NCI-H2029 treated with DMSO at 0.1 percent for 48 hours (cell line): ENCODE data around the gene FARS2.
"Not testable (repeated sequence)": the region's sequence is repeated elsewhere in the genome, so short reads cannot be mapped to it uniquely, and the experiment has no call there.

ENCODE experiments used
- DNase-seq: peaks from one replicate; lab custom pipeline; 2025; lab: John Stamatoyannopoulos, UW

FARS2 gene

DNA sequence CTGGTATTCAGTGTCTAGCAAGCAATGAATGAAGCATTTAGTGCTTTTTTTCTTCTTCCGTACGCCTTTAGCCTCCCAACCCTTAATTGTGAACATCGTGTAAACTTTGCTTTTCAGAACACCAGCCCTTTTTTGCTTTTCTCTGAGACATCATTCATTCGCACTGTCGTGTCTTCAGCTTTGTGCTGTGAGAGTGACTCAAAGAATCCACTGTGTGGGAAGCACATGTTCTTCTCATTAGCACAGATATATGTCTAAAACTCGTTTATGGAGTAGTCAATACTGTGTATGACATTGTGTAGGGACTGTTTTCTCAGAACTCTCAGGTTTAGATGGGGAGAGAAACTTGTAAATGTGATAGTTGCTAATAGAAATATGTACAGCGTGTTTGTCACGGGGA, 279.1 kb downstream of the FARS2 start:
- no peak for DNase-seq

DNA sequence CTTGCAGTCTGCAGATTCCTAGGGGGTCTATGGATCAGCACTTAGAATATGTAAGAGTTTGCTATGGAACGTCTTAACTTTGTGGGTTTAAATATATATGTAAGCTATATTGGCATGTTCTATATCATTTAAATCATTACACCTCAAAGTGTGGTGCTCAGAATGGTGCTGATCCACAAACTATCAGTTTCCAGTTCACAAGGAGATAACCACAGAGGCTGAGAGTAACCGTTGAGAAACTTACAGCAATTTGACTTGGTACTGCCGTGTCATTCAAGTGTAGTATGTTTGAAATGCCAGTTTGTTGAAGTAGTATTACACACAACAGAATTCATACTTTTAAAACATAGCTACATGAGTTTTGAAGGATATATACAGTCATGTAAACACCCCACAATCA, 279.7 kb downstream of the FARS2 start:
- DNase-seq, result no peak

DNA sequence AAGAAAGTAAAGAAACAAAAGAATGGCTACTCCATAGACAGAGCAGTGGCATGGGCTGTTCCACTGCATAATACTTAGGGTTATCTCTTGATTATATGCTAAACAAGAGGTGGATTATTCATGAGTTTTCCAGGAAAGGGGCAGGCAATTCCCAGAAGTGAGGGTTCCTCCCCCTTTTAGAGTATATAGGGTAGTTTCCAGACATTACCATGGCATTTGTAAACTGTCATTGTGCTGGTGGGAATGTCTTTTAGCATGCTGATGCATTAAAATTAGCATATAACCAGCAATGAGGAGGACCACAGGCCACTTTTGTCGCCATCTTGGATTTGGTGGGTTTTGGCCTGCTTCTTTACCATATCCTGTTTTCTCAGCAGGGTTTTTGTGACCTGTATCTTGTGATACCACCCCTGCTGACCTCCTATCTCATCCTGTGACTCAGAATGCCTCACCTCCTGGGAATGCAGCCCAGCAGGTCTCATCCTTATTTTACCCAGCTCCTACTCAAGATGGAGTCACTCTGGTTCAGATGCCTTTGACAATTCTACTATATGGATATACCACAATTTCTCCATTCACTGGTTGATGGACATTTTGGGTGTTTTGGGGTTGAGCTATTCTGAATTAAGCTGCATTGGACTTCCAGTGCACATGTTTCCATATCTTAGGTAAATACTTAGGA, 280.6 kb downstream of the FARS2 start:
- no peak for DNase-seq

DNA sequence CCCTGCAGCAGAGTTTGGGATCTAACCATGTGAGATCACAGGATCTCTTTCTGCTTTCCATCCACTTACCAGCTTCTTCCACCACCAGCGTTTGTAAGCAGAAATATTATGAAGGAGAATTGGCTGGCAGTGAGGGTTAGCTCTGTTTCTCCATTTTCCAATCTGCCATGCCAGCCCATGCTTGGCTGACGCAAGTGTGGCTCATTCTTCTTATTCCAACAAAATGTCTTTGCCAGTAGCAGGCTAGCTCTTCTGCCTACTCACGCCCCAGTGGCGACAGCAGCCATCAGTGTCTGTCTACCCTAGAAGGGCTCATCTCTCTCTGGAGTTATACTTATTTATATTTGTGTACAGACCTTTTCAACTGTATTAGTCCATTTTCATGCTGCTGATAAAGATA, 286.2 kb downstream of the FARS2 start:
- no peak for DNase-seq

DNA sequence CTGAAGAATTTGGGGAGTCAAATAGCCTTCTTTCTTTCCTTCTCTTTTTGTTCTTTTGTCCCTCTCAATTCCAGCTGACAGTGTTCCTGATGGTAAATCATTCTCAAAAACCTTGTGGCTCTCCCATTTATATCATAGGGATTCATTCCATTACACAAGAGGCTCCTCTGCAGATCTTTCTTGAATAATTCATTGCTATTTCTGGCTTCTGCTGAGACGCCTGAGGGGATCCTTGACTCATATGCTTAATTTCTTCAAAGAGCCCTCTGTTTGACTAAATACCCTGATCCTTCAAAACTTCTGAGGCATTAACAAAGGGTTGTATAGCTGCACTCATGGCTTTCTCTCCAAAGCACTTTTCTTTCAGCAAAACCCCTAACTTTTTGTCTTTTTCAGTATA, 289.3 kb downstream of the FARS2 start:
- DNase-seq, result no peak

DNA sequence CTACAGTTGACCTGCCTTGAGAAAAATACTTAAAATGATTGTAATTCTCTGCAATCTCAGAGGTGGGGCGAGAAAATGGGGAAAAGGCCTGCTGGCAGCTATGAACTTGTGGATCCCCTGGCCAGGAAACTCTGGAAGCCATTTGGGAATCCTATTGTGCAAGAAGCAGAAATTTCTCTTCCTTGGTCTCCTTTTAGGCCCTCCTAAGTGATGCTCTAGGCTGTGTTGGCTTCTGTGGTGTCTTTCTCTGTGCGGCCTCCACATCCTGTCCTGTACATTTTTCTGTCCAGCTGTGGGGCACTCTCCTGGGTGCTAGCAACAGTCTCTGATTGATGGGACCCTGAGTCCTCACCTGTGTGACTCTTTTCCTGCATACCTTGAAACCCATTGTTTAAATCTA, 290.9 kb downstream of the FARS2 start:
- DNase-seq, result no peak

DNA sequence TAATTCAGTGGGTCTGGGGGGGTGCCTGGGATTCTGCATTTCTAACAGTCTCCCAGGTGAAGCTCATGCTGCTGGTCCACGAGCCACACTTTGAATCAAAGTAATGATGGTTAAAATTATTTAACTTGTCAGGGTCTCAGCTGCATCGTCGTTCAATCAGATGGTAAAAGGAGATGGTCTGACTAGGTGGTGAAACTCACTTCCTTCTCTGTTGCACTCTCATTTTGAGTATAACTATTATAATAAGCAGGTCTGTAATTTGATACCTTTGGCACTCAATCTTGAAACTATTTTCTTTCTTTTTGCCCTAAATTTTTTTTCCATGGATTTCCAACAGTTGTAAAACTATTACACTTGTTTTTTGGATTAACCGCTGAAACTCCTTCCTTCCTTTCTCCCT, 292.5 kb downstream of the FARS2 start:
- no peak for DNase-seq

DNA sequence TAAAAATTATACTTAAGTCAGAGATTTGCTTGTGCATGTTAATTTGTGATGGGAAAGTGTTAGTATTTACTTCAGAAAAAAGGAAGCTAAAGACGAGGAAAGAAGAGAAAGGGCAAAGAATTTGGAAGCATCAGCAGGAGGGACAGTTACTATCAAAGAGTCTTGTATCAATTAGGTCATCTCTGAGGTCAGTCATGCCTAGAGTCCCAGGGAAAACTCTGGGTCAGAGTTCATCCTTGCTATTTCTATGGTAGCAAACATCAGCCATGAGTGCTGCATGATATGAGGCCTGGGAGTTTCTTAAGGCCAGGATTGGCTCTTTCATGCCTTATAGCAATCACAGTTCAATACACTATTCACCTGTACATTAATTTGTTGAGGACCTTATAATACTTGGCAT, 292.9 kb downstream of the FARS2 start:
- DNase-seq, result no peak

DNA sequence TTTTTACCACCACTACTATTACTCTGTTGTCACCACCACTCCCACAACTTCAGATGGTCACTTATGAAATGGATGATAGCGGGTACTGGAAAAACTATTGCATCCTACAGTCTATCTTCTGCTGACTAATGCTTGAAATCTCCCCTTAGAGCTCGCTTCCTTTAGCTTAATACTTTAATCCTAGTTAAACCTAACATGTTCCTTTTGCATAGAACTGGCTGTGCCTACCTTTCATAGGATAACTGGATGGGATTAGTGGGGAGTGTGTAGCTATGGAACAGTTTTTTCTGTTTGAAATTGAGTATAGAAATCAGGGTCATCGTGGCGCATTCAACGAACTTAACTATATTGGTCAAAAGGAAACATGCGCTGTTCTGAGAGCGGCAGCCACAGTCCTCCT, 294.7 kb downstream of the FARS2 start:
- no peak for DNase-seq

DNA sequence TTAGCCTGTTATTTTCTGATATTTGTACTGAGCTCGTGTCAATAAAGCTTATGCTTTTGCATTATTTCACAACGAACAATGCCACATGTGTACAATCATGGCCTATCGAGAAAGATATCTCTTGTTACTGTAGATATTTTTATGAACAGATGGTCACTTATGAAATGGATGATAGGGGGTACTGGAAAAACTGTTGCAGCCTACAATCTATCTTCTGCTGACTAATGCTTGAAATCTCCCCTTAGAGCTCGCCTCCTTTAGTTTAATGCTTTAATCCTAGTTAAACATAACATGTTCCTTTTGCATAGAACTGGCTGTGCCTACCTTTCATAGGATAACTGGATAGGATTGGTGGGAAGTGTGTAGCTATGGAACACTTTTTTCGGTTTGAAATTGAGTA, 296.2 kb downstream of the FARS2 start:
- no peak for DNase-seq

DNA sequence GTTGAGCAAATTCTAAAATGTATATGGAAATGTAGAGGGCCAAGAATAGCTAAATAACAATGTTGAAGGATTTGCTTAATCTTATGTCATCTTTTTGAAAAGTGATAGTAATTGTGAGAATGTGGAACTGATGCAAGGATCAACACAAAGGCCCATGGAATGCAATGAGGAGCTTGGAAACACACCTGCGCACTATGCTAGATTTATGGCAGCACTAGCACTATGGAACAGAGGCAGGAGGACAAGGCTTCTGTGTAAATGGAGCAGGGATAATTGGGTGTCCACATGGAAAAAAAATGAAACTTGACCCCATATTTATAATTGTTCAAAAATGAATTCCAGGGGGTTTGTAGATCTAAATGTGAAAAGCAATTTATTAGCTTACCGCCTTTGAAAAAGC, 298.3 kb downstream of the FARS2 start:
- DNase-seq, result no peak

DNA sequence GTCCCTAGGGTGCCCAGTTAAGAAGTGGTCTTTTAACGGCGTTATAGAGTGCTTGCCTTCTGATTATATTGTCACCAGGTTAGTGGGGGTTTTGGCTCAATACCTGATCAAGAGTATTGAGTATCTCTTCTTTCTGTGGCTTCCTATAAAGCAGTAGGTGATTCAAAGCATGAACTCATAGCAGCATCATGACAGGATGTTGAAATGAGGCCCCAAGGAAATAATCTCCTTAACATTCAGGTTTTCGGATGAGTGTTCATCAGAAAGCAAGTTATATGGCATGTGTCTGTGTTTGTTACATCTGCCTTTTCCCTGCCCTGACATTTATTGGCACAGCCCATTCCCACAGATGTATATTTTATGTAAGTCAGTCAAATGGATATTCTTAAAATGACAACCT, 301.0 kb downstream of the FARS2 start:
- no peak for DNase-seq

DNA sequence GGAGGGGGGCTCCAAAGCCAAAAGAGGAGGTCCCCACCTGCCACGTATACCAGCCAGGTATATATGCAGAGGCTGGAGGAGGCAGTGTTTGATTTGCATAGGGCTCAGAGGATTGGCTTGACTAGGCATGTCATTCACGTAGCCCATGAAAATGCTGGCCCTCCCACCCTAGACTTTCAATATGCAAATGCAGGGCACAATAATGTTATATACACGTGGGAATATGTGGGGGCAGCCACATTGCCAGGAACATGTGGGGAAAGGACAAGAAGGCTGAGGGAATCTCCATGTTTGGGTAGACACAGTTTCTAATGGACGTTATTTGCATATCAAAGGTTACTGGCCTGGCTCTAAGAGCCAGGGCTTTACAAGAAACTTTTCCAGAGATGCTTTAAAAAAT, 301.8 kb downstream of the FARS2 start:
- DNase-seq, result no peak

DNA sequence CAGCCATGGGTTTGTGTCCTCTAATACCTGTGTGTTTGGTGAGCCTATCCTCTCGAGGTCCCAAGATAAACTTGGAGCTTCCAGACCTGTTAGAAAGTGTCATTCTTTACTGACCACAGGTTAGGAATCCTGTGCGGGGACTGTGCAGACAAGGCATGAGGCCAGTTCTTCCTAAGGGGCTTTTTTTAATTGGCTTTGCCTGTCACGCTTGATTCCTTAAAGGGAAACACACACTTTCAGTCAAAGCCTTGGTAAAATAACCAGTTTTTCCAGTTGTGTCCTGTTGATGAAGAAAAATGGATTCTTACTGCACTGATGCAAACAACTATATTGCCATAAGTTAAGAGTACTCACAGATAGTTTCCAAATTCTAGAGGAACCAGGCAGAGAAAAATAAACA, 303.4 kb downstream of the FARS2 start:
- not testable (repeated sequence) for DNase-seq

DNA sequence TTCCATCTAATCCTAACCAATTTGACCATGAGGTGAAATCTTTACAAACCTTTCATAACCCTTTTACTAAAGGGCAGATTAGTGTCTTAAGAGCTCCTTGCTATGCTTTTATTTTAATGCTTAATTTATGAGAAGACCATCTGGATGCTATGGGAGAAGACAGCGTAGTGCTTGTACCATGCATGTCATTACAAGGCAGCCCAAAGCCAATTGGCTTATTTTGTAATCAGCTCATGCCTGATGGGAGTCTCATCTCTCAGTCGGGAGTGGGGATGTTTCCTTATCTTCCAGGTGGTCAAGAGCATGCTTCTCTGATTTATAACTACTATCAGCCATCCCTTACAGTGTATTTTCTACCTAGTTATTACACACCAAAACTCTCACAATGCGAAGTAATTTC, 304.7 kb downstream of the FARS2 start:
- DNase-seq, result no peak

DNA sequence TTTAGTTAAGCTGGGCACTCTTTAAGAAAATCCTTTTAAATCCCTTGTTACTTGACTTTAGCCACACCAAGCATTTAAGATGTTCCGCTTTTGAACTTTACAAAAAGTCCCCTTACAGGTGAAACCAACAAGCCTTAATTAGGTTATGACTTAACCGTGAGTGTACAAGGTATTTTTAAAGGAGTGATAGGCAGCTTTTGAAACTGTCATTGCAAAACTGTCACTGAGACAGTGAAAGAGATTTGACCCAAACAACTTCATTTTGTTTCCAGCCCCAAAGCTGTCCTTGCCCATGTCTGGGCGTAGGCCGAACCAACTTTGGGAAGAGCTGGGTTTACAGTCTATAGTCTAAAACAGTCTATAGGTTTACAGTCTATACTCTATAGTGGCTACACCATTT, 305.4 kb downstream of the FARS2 start:
- DNase-seq, result no peak

DNA sequence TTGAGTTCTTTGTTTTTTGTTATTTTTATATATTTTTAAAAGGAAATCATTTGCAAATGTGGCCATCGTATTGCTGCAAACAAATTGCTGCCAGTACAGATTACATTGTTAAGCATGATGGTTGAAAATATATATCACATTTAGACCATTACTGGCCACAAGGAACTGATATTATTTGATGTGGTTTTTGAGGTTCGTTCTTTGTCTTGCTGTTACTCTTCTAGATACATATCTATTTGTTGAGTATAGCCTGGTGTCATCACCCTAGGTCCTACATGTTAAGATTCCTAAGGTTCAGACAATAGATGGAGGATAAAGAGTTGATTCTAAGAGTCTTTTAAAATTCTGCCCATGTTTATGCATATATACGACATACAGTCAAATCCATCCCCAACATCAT, 306.0 kb downstream of the FARS2 start:
- no peak for DNase-seq

DNA sequence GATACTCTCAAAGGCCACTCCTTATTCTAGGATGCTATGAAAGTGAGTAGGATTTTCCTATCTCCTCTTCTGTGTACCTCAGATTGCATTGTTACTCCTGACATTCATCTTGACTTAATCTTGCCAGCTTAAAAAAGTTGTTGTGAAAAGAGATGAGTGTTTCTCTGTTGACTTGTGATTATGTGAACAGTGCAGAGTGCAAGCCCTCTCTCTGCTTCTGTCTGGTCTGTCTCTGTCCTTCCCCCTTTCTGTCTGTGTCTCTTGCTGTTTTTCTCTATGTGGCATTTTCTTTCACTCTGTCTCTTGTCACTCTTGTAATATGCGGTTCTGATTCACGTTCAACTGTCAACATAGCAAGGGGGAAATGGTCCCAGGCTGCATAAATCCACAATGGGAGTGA, 306.6 kb downstream of the FARS2 start:
- no peak for DNase-seq

DNA sequence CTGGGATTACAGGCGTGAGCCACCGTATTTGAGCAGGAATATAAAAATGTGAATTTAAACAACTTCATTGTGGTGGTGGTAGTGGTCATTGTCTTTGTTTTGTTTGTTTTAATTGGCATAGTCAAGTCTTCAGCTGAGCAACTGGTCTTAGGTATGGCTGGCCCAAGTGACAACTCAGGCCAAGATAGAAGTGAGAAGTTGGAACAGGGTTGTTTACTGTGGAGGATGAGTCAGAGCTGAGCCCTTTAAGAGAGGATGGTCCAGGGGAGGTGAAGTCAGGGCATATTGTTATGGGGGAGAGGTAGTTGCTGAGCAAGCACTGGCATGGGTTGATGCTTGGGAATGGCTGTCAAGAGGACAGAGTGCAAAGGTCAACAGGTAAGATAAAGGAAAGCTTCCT, 308.2 kb downstream of the FARS2 start:
- no peak for DNase-seq

DNA sequence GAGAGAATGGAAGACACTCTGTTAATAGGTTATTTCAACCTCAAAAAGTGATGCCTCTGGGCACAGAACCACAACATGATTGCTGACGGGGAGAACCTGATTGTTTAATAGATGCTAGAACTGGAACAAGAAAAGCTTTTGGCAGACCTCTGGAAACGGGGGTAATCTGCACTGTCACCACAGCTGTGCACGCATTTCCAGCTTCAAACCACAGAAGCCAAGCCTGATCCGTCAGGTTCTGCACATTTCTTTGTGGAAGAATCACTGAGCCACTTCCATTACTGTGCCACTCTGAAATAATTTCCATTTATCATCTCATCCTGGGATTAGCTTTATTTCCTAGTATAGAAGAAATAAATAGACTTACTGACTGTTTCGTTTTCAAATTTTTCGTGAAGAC, 309.3 kb downstream of the FARS2 start:
- DNase-seq, result no peak

DNA sequence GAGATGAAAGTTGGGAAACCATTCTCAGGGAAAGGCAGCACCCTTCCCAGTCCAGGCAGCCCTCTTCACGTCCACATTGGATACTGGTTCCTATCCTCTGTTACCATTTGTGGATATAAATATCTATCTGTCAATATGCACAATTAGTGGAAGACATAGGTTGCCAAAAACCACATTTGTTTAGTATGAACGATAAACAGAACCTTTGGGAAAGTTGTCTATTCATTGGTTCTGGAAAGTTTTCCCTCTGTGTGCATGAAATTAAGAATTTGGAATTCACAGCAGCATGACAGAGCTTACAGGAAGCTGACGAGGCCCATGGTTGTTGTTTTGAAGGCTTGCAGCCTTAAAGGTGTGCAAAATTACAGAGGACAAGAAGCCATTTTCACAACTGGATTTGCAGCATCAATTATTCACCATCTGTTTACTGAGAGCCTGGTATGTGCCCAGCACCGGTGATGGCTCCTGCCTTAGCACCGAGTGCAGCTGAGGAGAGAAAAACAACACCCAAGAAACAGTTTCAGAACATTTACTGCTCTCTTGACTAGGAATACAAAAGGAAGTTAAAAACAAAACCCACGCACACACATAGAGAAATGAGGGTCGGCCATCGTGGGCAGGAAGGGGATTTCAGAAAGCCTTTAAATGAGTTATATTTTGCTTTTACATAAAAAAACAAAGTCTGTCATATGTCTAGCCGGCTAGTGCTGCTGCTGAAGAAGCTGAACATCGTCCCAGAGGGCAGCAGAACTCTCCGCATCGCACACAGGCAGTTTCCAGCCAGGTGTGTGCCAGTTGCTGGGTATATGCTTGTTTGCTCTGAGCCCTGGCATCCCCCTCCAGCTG, 319.6 kb downstream of the FARS2 start:
- no peak for DNase-seq

DNA sequence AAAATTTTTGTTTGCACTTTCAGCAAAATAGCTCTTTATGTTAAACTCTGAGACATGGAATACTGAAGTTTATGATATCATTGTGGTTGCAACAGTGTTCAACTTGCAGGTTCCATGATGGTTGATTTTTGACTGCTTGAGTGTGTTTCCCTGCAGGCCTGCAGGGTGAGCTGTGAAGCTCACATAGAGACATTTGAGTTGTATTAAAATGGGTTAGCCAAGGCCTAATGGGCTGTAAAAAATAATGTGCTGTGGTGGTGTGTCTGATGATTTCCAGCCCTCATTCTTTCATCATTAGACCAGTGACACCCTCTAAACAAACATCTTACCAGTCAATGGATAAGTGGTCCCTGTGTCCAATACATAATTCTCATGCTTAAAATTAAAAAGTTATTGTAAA, 321.4 kb downstream of the FARS2 start:
- peak; percentile 45 for DNase-seq

DNA sequence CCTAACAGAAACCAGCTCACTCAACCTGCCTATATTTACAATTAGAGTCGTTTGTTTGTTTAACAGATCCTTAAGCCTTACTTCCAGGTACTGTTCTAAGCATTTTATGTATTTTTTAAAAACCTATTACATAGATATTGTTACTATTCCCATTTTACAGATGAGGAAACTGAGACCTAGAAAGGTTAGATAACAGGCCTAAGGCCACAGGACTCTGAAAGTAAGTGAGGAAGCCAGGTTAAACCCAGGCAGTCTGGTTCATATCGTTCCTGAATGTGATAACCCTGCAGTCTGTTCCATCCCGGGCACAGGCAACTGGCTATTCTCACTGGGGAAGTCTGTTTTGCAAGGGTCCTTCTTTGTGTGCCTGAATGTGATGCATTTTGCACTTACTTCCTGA, 322.2 kb downstream of the FARS2 start:
- no peak for DNase-seq

DNA sequence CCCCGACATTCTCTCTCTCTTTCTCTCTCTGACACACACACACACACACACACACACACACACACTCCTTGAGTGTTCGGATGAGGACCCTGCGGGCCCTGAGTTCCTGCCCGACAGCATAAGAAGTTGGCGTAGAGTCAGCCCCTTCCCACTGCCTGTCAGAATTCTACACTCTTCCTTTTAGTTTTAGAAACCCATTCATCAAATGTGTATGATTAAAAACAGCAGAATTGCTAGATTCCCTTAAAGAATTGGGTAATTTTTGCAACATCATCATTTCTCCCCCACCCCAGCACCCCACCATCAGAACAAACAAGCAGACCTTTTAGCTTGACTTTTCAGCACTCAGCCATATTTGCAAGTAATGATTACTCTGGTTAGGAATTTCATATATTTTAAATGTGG, 322.8 kb downstream of the FARS2 start:
- no peak for DNase-seq
